GM10847 (cell line): ENCODE data around the gene NECTIN4.

Source experiments
- POLR2A ChIP-seq: IDR thresholded peaks from 2 replicates; pipeline ENCODE4 v1.6.1; 2011; ENCODE audit not compliant: insufficient read length; ENCODE audit errors: extremely low read depth

The NECTIN4 gene

GRCh38 chr1:161117759-161118581, 28.6 kb upstream of the NECTIN4 start, which contains the start of the genes NIT1 and PFDN2:
TSS of gene NIT1 (plus strand) at chr1:161118105. CDS start at chr1:161118177, 72 bp downstream.
TSS of gene PFDN2 (minus strand) at chr1:161118037. CDS start at chr1:161118026, 11 bp downstream.
- peak; percentile 87 for TF ChIP-seq POLR2A

- TF ChIP-seq POLR2A, result no peak
Observed at GRCh38 chr1:161115132-161115711, 25.9 kb upstream of the NECTIN4 start.

- no peak for TF ChIP-seq POLR2A
Observed at GRCh38 chr1:161114556-161114955, 25.2 kb upstream of the NECTIN4 start.

GRCh38 chr1:161113915-161114314, 24.6 kb upstream of the NECTIN4 start:
- TF ChIP-seq POLR2A, result no peak

GRCh38 chr1:161111527-161111926, 22.2 kb upstream of the NECTIN4 start:
- TF ChIP-seq POLR2A, result no peak

- no peak for TF ChIP-seq POLR2A
Observed at GRCh38 chr1:161111117-161111516, 21.8 kb upstream of the NECTIN4 start.

- TF ChIP-seq POLR2A, result no peak
Observed at GRCh38 chr1:161106431-161106830, 17.1 kb upstream of the NECTIN4 start.

- no peak for TF ChIP-seq POLR2A
Observed at GRCh38 chr1:161100556-161100955, 11.2 kb upstream of the NECTIN4 start.

- TF ChIP-seq POLR2A, result no peak
Observed at GRCh38 chr1:161099090-161099802, 9.9 kb upstream of the NECTIN4 start.

- TF ChIP-seq POLR2A, result no peak
Observed at GRCh38 chr1:161098210-161099068, 9.1 kb upstream of the NECTIN4 start, which contains the start of gene KLHDC9. TSS of gene KLHDC9 (plus strand) at chr1:161098361. CDS start at chr1:161098536, 175 bp downstream.

GRCh38 chr1:161096530-161096929, 7.2 kb upstream of the NECTIN4 start:
- TF ChIP-seq POLR2A, result no peak

GRCh38 chr1:161096015-161096414, 6.7 kb upstream of the NECTIN4 start:
- TF ChIP-seq POLR2A, result no peak

GRCh38 chr1:161095230-161095629, 5.9 kb upstream of the NECTIN4 start:
- no peak for TF ChIP-seq POLR2A

GRCh38 chr1:161094481-161094880, 5.1 kb upstream of the NECTIN4 start:
- no peak for TF ChIP-seq POLR2A

- no peak for TF ChIP-seq POLR2A
Observed at GRCh38 chr1:161092621-161093028, 3.3 kb upstream of the NECTIN4 start.
